Stimulated activated CD8-positive, alpha-beta memory T cell treated with anti-CD3 and anti-CD28 coated beads, Interleukin-15, amount 100 ng/mL, for 1 hour (primary cell): ENCODE measurements around the gene AGBL1.

Source experiments
- DNase-seq: peaks from one replicate; pipeline ENCODE4 v3.0.0-alpha.2; 2020; ENCODE audit warnings: low read depth

Gene AGBL1

GRCh38 chr15:86813892-86814291, 734.2 kb downstream of the AGBL1 start:
- DNase-seq = no peak

GRCh38 chr15:86829245-86829644, 749.6 kb downstream of the AGBL1 start:
- DNase-seq = no peak

- no peak for DNase-seq
These were observed 750.6 kb downstream of the AGBL1 start for GRCh38 chr15:86830304-86830703.

GRCh38 chr15:86833595-86833994, 753.9 kb downstream of the AGBL1 start:
- no peak for DNase-seq

- no peak for DNase-seq
These were observed 754.6 kb downstream of the AGBL1 start for GRCh38 chr15:86834115-86834863.

GRCh38 chr15:86837294-86838061, 757.8 kb downstream of the AGBL1 start:
- no peak for DNase-seq

- DNase-seq = no peak
These were observed 759.8 kb downstream of the AGBL1 start for GRCh38 chr15:86839502-86839901.

- DNase-seq = no peak
These were observed 761.3 kb downstream of the AGBL1 start for GRCh38 chr15:86840996-86841395.

- no peak for DNase-seq
These were observed 762.5 kb downstream of the AGBL1 start for GRCh38 chr15:86842199-86842598.

GRCh38 chr15:86846036-86846435, 766.4 kb downstream of the AGBL1 start:
- DNase-seq = no peak

- DNase-seq = no peak
These were observed 769.5 kb downstream of the AGBL1 start for GRCh38 chr15:86849136-86849535.

GRCh38 chr15:86849558-86850285, 770.1 kb downstream of the AGBL1 start:
- no peak for DNase-seq

GRCh38 chr15:86850939-86851338, 771.3 kb downstream of the AGBL1 start:
- DNase-seq = no peak

GRCh38 chr15:86852741-86853140, 773.1 kb downstream of the AGBL1 start:
- no peak for DNase-seq

- no peak for DNase-seq
These were observed 774.5 kb downstream of the AGBL1 start for GRCh38 chr15:86854176-86854575.

- DNase-seq = no peak
These were observed 775.9 kb downstream of the AGBL1 start for GRCh38 chr15:86855307-86856291.

- DNase-seq = no peak
These were observed 778.0 kb downstream of the AGBL1 start for GRCh38 chr15:86857701-86858100.

GRCh38 chr15:86863226-86863915, 783.7 kb downstream of the AGBL1 start:
- no peak for DNase-seq

GRCh38 chr15:86865920-86866319, 786.2 kb downstream of the AGBL1 start:
- no peak for DNase-seq

- DNase-seq = no peak
These were observed 791.2 kb downstream of the AGBL1 start for GRCh38 chr15:86870846-86871245.

GRCh38 chr15:86871964-86872363, 792.3 kb downstream of the AGBL1 start:
- no peak for DNase-seq
